K562 (cell line): ENCODE results near the gene IL4R. TPM values are rescaled to one million over a fixed set of nuclear protein-coding genes. Genes with fewer than 3 reads are reported as not detected.
A peak's percentile ranks its signal among the peaks of the same experiment; 100 is the strongest.

Experiments
- ATAC-seq: fragments of 200-7000 bp; cut with Tn5 transposase; 3 replicates; pipeline ENCODE4 v1.9.1; 2020; ENCODE audit warnings: moderate library complexity
- BruUV-seq: library from RNA; stranded (reverse); fragments of 400-500 nt; replicated peaks from 2 replicates; lab custom pipeline; 2021; lab: Mats Ljungman, UMichigan
- CTCF ChIA-PET: fragments of 300-600 bp; formaldehyde crosslinking; extraction: SDS; loops from one replicate; lab custom pipeline; 2021; ENCODE audit warnings: low intra/inter-chr PET ratio; lab: Yijun Ruan, JAX
- POLR2A ChIA-PET: fragments of 300-600, 350-650 bp; sonication (Branson Sonifier 250); formaldehyde crosslinking; extraction: SDS; loops from one replicate; lab custom pipeline; 2021; ENCODE audit warnings: antibody characterized with exemption, inconsistent platforms; lab: Yijun Ruan, JAX
- DNase-seq, 4 experiments: peaks; one replicate each; pipeline versions ENCODE4 v3.0.0 to v3.0.0-alpha.2; 2011 to 2018; ENCODE audit warnings: low spot score in 3 of 4, mixed read lengths in 3 of 4; ENCODE audit errors: extremely low read depth in 1 of 4
- FAIRE-seq: peaks from 2 replicates; lab custom pipeline; 2011; peaks lifted over from hg19 to GRCh38; lab: Jason Lieb, UNC
- H2AFZ ChIP-seq: 2 replicates; pipeline ENCODE4 v1.6.0; 2011; ENCODE audit warnings: low read depth, low read length, control low read depth, inconsistent platforms
- H3K27ac ChIP-seq: fragments of 200-600 bp; 3 replicates; pipeline ENCODE4 v1.8.0; 2011; ENCODE audit warnings: low read depth, mild to moderate bottlenecking, control low read depth, inconsistent platforms, low read length, moderate library complexity, mixed read lengths; ENCODE audit errors: extremely low read depth
- H3K27me3 ChIP-seq, 2 experiments: fragments of 300-600 bp in 1 of 2; 2 replicates in 1 of 2; 3 replicates in 1 of 2; pipeline versions ENCODE4 v1.6.0 to v1.8.0; 2011; ENCODE audit warnings: inconsistent platforms in 2 of 2, low read length in 2 of 2, mild to moderate bottlenecking in 1 of 2, mixed read lengths in 1 of 2, moderate library complexity in 1 of 2; ENCODE audit not compliant: control insufficient read depth in 2 of 2, insufficient read depth in 2 of 2
- H3K36me3 ChIP-seq: fragments of 300-600 bp; 3 replicates; pipeline ENCODE4 v1.8.0; 2011; ENCODE audit warnings: mild to moderate bottlenecking, low read length, inconsistent platforms; ENCODE audit not compliant: control insufficient read depth, insufficient read depth
- H3K4me1 ChIP-seq, 2 experiments: fragments of 200-600 bp in 1 of 2; replicated peaks in 1 of 2; 2 replicates in 1 of 2; 3 replicates in 1 of 2; pipeline versions ENCODE4 v1.5.1 to v1.8.0; 2011; ENCODE audit warnings: inconsistent platforms in 2 of 2, low read length in 2 of 2, mild to moderate bottlenecking in 1 of 2, mixed read lengths in 1 of 2, moderate library complexity in 1 of 2; ENCODE audit not compliant: control insufficient read depth in 2 of 2, insufficient read depth in 2 of 2
- H3K4me2 ChIP-seq: 2 replicates; pipeline ENCODE4 v1.6.1; 2011; ENCODE audit warnings: low read length, control low read depth, inconsistent platforms, mixed read lengths; ENCODE audit not compliant: insufficient read depth
- H3K4me3 ChIP-seq: fragments of 200-600 bp; sonication (generic), shearing (Covaris generic); 2 replicates; pipeline ENCODE4 v1.5.1; 2016; ENCODE audit warnings: control low read depth, inconsistent platforms
- H3K79me2 ChIP-seq: fragments of 200-600 bp; 3 replicates; pipeline ENCODE4 v1.8.0; 2011; ENCODE audit warnings: low read length, inconsistent platforms; ENCODE audit not compliant: control insufficient read depth, insufficient read depth
- H3K9ac ChIP-seq, 2 experiments: 2 replicates each; pipeline versions ENCODE4 v1.6.0 to v1.6.1; 2011; ENCODE audit warnings: low read depth in 2 of 2, low read length in 2 of 2, control low read depth in 1 of 2, inconsistent platforms in 1 of 2, mild to moderate bottlenecking in 1 of 2, mixed read lengths in 1 of 2; ENCODE audit not compliant: insufficient read depth in 1 of 2
- H3K9me1 ChIP-seq: one replicate; pipeline ENCODE4 v1.6.0; 2011; ENCODE audit warnings: inconsistent platforms, mild to moderate bottlenecking, low read length, moderate library complexity; ENCODE audit not compliant: control insufficient read depth, insufficient read depth
- H3K9me3 ChIP-seq: replicated peaks from 2 replicates; pipeline ENCODE4 v1.5.1; 2011; ENCODE audit warnings: low read depth, low read length, inconsistent platforms; ENCODE audit not compliant: control insufficient read depth, insufficient read depth
- H4K20me1 ChIP-seq: replicated peaks from 2 replicates; pipeline ENCODE4 v1.6.1; 2011; ENCODE audit warnings: low read length, inconsistent platforms, mixed read lengths; ENCODE audit not compliant: control insufficient read depth, insufficient read depth
- CREM ChIP-seq: IDR thresholded peaks from 2 replicates; pipeline ENCODE4 v1.6.1; 2014; ENCODE audit warnings: antibody characterized with exemption, low read depth
- NRF1 ChIP-seq, 2 experiments: fragments of 450-650 bp; IDR thresholded peaks in 1 of 2; conservative IDR thresholded peaks in 1 of 2; 2 replicates each; pipeline ENCODE4 v1.6.1; 2014; ENCODE audit warnings: mild to moderate bottlenecking in 2 of 2
- PKNOX1 ChIP-seq: fragments of 450-650 bp; IDR thresholded peaks from 2 replicates; pipeline ENCODE4 v1.6.1; 2016
- PTBP1 ChIP-seq: fragments of 200-400 bp; formaldehyde crosslinking; IDR thresholded peaks from 2 replicates; pipeline ENCODE4 v1.6.1; 2017; ENCODE audit warnings: low read depth, low read length
- SAFB ChIP-seq: fragments of 200-400 bp; formaldehyde crosslinking; IDR thresholded peaks from 2 replicates; pipeline ENCODE4 v1.6.1; 2017; ENCODE audit warnings: low read depth, low read length, borderline replicate concordance
- WGBS: fragments of 100-300 bp; shearing (Covaris generic); methylation state at CpG from one replicate; pipeline ENCODE4 v1.1.6; 2016; ENCODE audit warnings: low coverage, mixed read lengths; ENCODE audit not compliant: insufficient coverage; ENCODE audit errors: missing lambda C conversion rate; 5-methylcytosine and 5-hydroxymethylcytosine counted together
- in situ Hi-C: fragments of 300-500 bp; cut with MboI; formaldehyde crosslinking; loops from 4 replicates; pipeline ENCODE4 v1.15.0; 2018; ENCODE audit warnings: inconsistent platforms, mixed read lengths
- intact Hi-C: fragments of 100-400 bp; cut with micrococcal nuclease; formaldehyde crosslinking; loops from 2 replicates; pipeline ENCODE4 v1.14.2; 2022
- polyA plus RNA-seq, 8 experiments: library from polyadenylated mRNA; depleted of rRNA in 4 of 8; stranded (reverse) in 5 of 8; unstranded in 3 of 8; fragments of >200 nt; fragmentation: Nextera tagmentation in 2 of 8; fragmentation: Illumina TruSeq in 1 of 8; extraction: Ambion mirVana in 2 of 8; extraction: Trizol in 1 of 8; gene quantifications; 2 replicates each; pipeline versions ENCODE4 v1.2.1 to v1.2.3, GENCODE V29; 2011 to 2014; ENCODE audit warnings: inconsistent platforms in 1 of 8, missing spikeins in 1 of 8
- total RNA-seq, 7 experiments: library from RNA; depleted of rRNA in 6 of 7; stranded (reverse); fragments of >200 nt in 6 of 7; fragmentation: Illumina TruSeq in 2 of 7; extraction: Trizol in 2 of 7; gene quantifications; 2 replicates each; pipeline versions ENCODE4 v1.2.1 to v1.2.3, GENCODE V29; 2011 to 2021; ENCODE audit warnings: low replicate concordance in 1 of 7

IL4R gene
- total and polyA plus RNA-seq, 9 of the 15 experiments (the other 6 are each of a cell fraction or from before 2014, with no cell fraction given), result 0.17 to 5.8 (median 3.3) TPM

- Histone ChIP-seq H4K20me1 (peaks cover 4% of the 10 kb centered on the region; the same call in 1 of the 2 replicates), H3K4me2 (no peak within 1 kb of the TSS), H3K9me3 (no peaks in the 10 kb centered on the region), H3K36me3 (no peaks in the 10 kb centered on the region), H2AFZ (no peak within 1 kb of the TSS), H3K27me3 (peaks cover 28 to 50% of the 10 kb centered on the region in 2 experiments), H3K9me1 (peaks cover 2% of the 10 kb centered on the region), H3K9ac (peak within 1 kb of the TSS in 1 of 2 experiments; percentile 64; a peak in 2 of 4 replicates), H3K27ac (no peak within 1 kb of the TSS), H3K4me1 (peaks cover 0 to 7% of the 10 kb centered on the region in 2 experiments; a peak in 3 of 5 replicates), H3K4me3 (no peak within 1 kb of the TSS), H3K79me2 (no peaks in the 10 kb centered on the region)
- TF ChIP-seq SAFB (no peak), NRF1 (conservative IDR thresholded peaks at IDR 0.05 in 1 of 2, IDR thresholded peaks at IDR 0.05 in 1 of 2) (peak; percentile 13 to 21; a peak in 2 of 4 replicates), PKNOX1 (peak; percentile 80), PTBP1 (0 out of 2 replicates have a peak, but pooled peaks have one; percentile 1), CREM (0 out of 2 replicates have a peak, but pooled peaks have one; percentile 8)
- in situ Hi-C loops, result no loop called here
- ChIA-PET CTCF (no interaction called here), POLR2A (no interaction called here)
- BruUV-seq, result no TSS peak
- ATAC-seq, result peak; percentile 56
- intact Hi-C loops, result no loop called here
- 2% methylated on average over 22 of the region's 23 CpGs for WGBS
- peak in 3 of 4 experiments; percentile 13 to 29 (median 27) for DNase-seq
- no peak for FAIRE-seq
Measured at GRCh38 chr16:27401768-27402568, 88.2 kb downstream of the IL4R start, which contains the start of gene IL21R. TSS of gene IL21R (plus strand) at chr16:27402174. CDS start at chr16:27430072, 27,898 bp downstream.
